Pancreas (tissue), 10 donors: ENCODE results near the gene KDM6A. TPM values are rescaled to one million over a fixed set of nuclear protein-coding genes. Genes with fewer than 3 reads are reported as not detected.
"Not testable (repeated sequence)": the region's sequence is repeated elsewhere in the genome, so short reads cannot be mapped to it uniquely, and the experiment has no call there.

ENCODE experiments used
- ATAC-seq, 4 donors: fragments of 200-7000 bp; cut with Tn5 transposase; one replicate each; pipeline versions ENCODE4 v1.8.0 to v1.9.1; 2020; ENCODE audit warnings: mild to moderate bottlenecking in 4 of 4, moderate library complexity in 4 of 4
- DNase-seq, 6 donors: peaks; one replicate each; pipeline ENCODE4 v3.0.0-alpha.2; 2020
- FAIRE-seq: peaks from 2 replicates; lab custom pipeline; 2012; peaks lifted over from hg19 to GRCh38; lab: Jason Lieb, UNC
- H3K27ac ChIP-seq, 4 donors: fragments of 200-600 bp; sonication (generic); 1 replicate in 3 of 4; 2 replicates in 1 of 4; pipeline versions ENCODE4 v1.5.0 to v1.8.0; 2020
- H3K27me3 ChIP-seq, 4 donors: fragments of 200-600 bp; one replicate each; pipeline ENCODE4 v1.8.0; 2021
- H3K36me3 ChIP-seq, 3 donors: fragments of 200-600 bp; sonication (generic) in 1 of 3; one replicate each; pipeline versions ENCODE4 v1.5.0 to v1.8.0; 2020 to 2021
- H3K4me1 ChIP-seq, 3 donors: fragments of 200-600 bp; one replicate each; pipeline ENCODE4 v1.8.0; 2021
- H3K4me3 ChIP-seq, 4 donors: fragments of 200-600 bp; sonication (generic) in 2 of 4; one replicate each; pipeline versions ENCODE4 v1.5.0 to v1.8.0; 2020 to 2021
- H3K9me3 ChIP-seq, 4 donors: fragments of 200-600 bp; one replicate each; pipeline ENCODE4 v1.8.0; 2021
- CTCF ChIP-seq, 4 donors: fragments of 200-600 bp; sonication (generic) in 3 of 4; IDR thresholded peaks; one replicate each; pipeline versions ENCODE4 v1.5.0 to v1.8.0; 2021; ENCODE audit warnings: antibody characterized with exemption in 4 of 4
- WGBS, 2 donors: extraction: QIAGEN DNeasy Blood & Tissue Kit; methylation state at CpG; one replicate each; pipeline ENCODE4 v1.1.7; 2013; 5-methylcytosine and 5-hydroxymethylcytosine counted together
- intact Hi-C, 3 donors: fragments of 100-400 bp; cut with DNase I; formaldehyde crosslinking; loops; one replicate each; pipeline versions ENCODE4 v1.11.1 to v1.14.2; 2022
- polyA plus RNA-seq, 2 donors: library from polyadenylated mRNA; stranded (reverse); fragments of 200-250 nt; gene quantifications; one replicate each; pipeline ENCODE4 v1.2.3, GENCODE V29; 2013
- total RNA-seq, 6 donors: library from RNA; stranded (reverse); fragmentation: NEBNext Ultra II Directional in 4 of 6; extraction: Animal tissue kit (Norgen Biotek cat#: 25700) in 4 of 6; gene quantifications; one replicate each; pipeline versions ENCODE4 v1.2.1 to v1.2.4, GENCODE V29; 2021 to 2023
- donor health status: healthy with polysubstance abuse.
- donor health status: DM: no; HTN: no; CAD: no; lungs with moderate emphysema.
- donor health status: DM: no; HTN: no; CAD: no.
- donor health status: control.
- donor health status: control.
- donor health status: Bipolar disorder and iron deficiency.
- donor health status: DM: yes; HTN: yes; CAD: no.
- donor health status: DM: no; HTN: no; CAD: no.
- donor health status: DM: no; HTN: no; CAD: no.
- donor health status: DM: yes; HTN: yes; CAD: no.

KDM6A gene
- total RNA-seq (10 to 100 TPM in 5 of 6 donors, 1 to 10 TPM in 1; 8.7 to 27.5 (median 16.3) TPM), polyA plus RNA-seq (10 to 100 TPM in 1 of 2 donors, 1 to 10 TPM in 1; 5.5 to 16.9 TPM)

GRCh38 chrX:44872821-44873414 lies at the start of gene KDM6A:
KDM6A (plus strand) TSS chrX:44873188; CDS start chrX:44873552, 364 bp downstream.
- Histone ChIP-seq H3K4me1 (peaks cover 0 to 25% (median 11%) of the 10 kb centered on the region in 3 donors), H3K27ac (peak within 1 kb of the TSS; percentile 96 to 99 (median 98)), H3K4me3 (peak within 1 kb of the TSS; percentile 82 to 96 (median 92)), H3K36me3 (no peaks in the 10 kb centered on the region), H3K9me3 (no peaks in the 10 kb centered on the region), H3K27me3 (no peaks in the 10 kb centered on the region)
- ATAC-seq (peak; percentile 84 to 93 (median 88)), FAIRE-seq (peak; percentile 95), DNase-seq (peak; percentile 96 to 100 (median 100))
- no peak for TF ChIP-seq CTCF (IDR thresholded peaks at IDR 0.05)
- intact Hi-C loops = no loop called here
- 0 to 1% methylated on average over 35 to 61 of the region's 61 CpGs for WGBS, 2 donors

- H3K4me3 ChIP-seq, H3K4me1 ChIP-seq, FAIRE-seq, H3K36me3 ChIP-seq, H3K27me3 ChIP-seq, DNase-seq, H3K27ac ChIP-seq, H3K9me3 ChIP-seq, intact Hi-C loops, ATAC-seq: not testable (repeated sequence)
- 88 to 94% methylated on average over 2 of the region's 2 CpGs for WGBS, 2 donors
These were observed 49.8 kb upstream of the KDM6A start for GRCh38 chrX:44823193-44823592.

- 85 to 88% methylated on average over 4 of the region's 4 CpGs for WGBS, 2 donors
- FAIRE-seq (no peak), DNase-seq (no peak), ATAC-seq (no peak)
- Histone ChIP-seq H3K36me3 (no peaks in the 10 kb centered on the region), H3K4me1 (peaks cover 0 to 17% (median 10%) of the 10 kb centered on the region in 3 donors), H3K27me3 (no peaks in the 10 kb centered on the region), H3K4me3 (no peak overlapping the region), H3K9me3 (no peaks in the 10 kb centered on the region), H3K27ac (no peak overlapping the region)
- intact Hi-C loops = no loop called here
- no peak for TF ChIP-seq CTCF (IDR thresholded peaks at IDR 0.05)
These were observed 44.9 kb upstream of the KDM6A start for GRCh38 chrX:44828008-44828605.

- intact Hi-C loops = no loop called here
- H3K27ac ChIP-seq = no peak overlapping the region
- peaks cover 0 to 17% (median 10%) of the 10 kb centered on the region in 3 donors for H3K4me1 ChIP-seq
- H3K27me3 ChIP-seq = no peaks in the 10 kb centered on the region
- H3K9me3 ChIP-seq = no peaks in the 10 kb centered on the region
- ATAC-seq (peak in 3 of 4 donors; percentile 30 to 91 (median 80)), DNase-seq (peak in 1 of 6 donors; percentile 20), FAIRE-seq (peak; percentile 51)
- 7 to 13% methylated on average over 2 of the region's 2 CpGs for WGBS, 2 donors
- H3K4me3 ChIP-seq = no peak overlapping the region
- no peaks in the 10 kb centered on the region for H3K36me3 ChIP-seq
- TF ChIP-seq CTCF (IDR thresholded peaks at IDR 0.05) = no peak
These were observed 43.2 kb upstream of the KDM6A start for GRCh38 chrX:44829832-44830231.

- ATAC-seq (no peak), FAIRE-seq (no peak), DNase-seq (no peak)
- H3K4me3 ChIP-seq = no peak overlapping the region
- H3K27ac ChIP-seq = no peak overlapping the region
- H3K27me3 ChIP-seq = no peaks in the 10 kb centered on the region
- WGBS, 2 donors = 83 to 85% methylated on average over 10 of the region's 10 CpGs
- H3K36me3 ChIP-seq = no peaks in the 10 kb centered on the region
- no peak for TF ChIP-seq CTCF (IDR thresholded peaks at IDR 0.05)
- H3K9me3 ChIP-seq = no peaks in the 10 kb centered on the region
- intact Hi-C loops = no loop called here
- H3K4me1 ChIP-seq = no peaks in the 10 kb centered on the region
These were observed 30.3 kb upstream of the KDM6A start for GRCh38 chrX:44842550-44843317.
